Neuron (in vitro differentiated cells): ENCODE measurements around the gene RGMB.

Source experiments
- H2AFZ ChIP-seq: one replicate; pipeline ENCODE4 v1.6.1; 2013; ENCODE audit warnings: low read depth, mild to moderate bottlenecking, inconsistent platforms, low read length, moderate library complexity
- H3K27me3 ChIP-seq: one replicate; pipeline ENCODE4 v1.6.1; 2013; ENCODE audit warnings: low read length; ENCODE audit not compliant: insufficient read depth
- H3K36me3 ChIP-seq: one replicate; pipeline ENCODE4 v1.6.1; 2013; ENCODE audit warnings: low read length; ENCODE audit not compliant: insufficient read depth
- H3K4me1 ChIP-seq: one replicate; pipeline ENCODE4 v1.6.1; 2013; ENCODE audit warnings: low read length; ENCODE audit not compliant: insufficient read depth
- H3K4me3 ChIP-seq: 2 replicates; pipeline ENCODE4 v1.5.1; 2013; ENCODE audit warnings: mild to moderate bottlenecking, low read length, moderate library complexity
- H3K9me3 ChIP-seq: one replicate; pipeline ENCODE4 v1.6.1; 2013; ENCODE audit warnings: low read length

Gene RGMB

DNA sequence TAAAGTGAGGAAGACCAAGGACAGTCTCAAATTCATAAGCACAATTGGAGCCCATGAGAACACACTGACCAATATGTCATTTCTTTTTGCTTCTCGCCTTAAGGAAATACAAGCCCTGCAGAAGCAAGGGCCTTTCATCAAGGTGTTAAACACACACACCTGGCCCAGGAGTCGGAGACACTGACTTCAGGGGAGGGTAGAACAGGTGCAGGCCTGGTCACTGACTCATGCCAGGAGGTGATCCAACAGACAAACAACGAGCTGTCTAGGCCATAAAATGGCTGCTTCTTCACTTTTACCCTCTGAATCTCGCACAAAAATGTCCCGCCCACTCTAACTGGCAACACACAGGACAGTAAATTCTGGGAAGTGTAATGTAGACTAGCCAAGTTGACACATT, 62.7 kb downstream of the RGMB start:
- H3K27me3 ChIP-seq, result no peaks in the 10 kb centered on the region
- no peaks in the 10 kb centered on the region for H3K9me3 ChIP-seq
- H3K4me1 ChIP-seq, result no peaks in the 10 kb centered on the region
- H2AFZ ChIP-seq, result no peak overlapping the region
- H3K4me3 ChIP-seq, result no peak overlapping the region
- H3K36me3 ChIP-seq, result no peaks in the 10 kb centered on the region

DNA sequence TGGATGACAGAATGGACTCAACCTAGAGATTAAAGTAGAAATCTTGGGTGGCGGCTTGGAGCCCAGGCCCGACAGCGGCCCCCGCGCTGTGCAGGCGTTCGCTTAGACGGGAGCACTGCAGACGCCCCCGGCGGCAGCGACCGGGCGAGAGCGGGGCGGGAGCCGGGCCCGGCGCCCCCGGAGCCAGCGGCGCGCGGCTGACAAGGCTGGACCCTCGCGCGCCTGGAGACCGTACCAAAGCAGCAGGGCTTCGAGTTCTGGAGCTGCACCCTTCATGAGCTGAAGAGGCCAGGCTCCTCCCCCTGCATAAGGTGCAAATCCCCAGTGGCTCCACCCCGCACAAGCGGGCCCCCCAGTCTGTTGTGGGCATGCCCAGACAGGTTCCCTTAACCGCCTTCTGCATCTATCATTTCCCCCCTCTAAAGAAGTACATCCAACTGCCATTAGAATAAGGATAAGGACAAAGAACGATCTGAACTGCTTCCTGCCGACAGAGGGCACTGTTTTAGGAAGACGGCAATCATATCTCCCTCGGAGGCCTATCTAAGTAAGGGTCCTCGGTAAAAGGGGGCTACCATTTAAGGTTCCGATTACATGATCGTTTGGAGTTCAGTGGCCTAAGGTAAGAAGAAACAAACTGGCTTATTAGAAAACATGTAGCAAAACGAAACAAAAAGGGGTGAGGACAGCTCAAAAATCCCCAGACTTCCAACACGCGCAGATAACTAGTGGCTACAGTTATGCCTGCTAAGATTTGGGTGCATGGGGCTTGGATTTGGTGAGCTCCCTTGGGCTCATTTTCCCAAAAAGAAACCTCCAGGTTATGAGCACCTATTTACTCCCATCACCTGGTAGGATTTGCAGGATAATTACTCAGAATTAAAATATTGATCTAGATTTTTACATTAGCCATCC, 66.3 kb downstream of the RGMB start:
- Histone ChIP-seq H3K4me3 (no peak overlapping the region), H3K27me3 (no peaks in the 10 kb centered on the region), H2AFZ (no peak overlapping the region), H3K9me3 (peaks cover 6% of the 10 kb centered on the region), H3K4me1 (no peaks in the 10 kb centered on the region), H3K36me3 (no peaks in the 10 kb centered on the region)

GRCh38 chr5:98840946-98841345, 67.5 kb downstream of the RGMB start:
- peaks cover 11% of the 10 kb centered on the region for H3K9me3 ChIP-seq
- H3K27me3 ChIP-seq, result no peaks in the 10 kb centered on the region
- H3K4me3 ChIP-seq, result no peak overlapping the region

DNA sequence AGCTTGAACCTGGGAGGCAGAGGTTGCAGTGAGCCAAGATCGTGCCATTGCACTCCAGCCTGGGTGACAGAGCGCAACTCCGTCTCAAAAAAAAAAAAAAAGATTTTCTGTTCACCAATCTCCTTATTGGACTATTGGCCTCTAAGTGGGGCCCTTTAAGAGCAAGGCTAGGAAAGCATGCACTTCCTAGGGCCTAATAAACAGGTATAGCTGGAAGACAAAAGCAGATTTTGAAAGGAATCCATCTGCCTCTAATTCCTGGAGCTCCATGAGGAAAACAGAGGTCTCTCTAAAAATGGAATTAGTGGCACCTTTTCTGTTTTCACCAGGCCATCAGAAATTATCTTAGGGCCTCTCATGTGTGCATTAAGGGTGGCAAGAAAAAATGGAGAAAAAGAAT, 70.0 kb downstream of the RGMB start:
- Histone ChIP-seq H3K4me1 (no peaks in the 10 kb centered on the region), H3K27me3 (no peaks in the 10 kb centered on the region), H3K36me3 (no peaks in the 10 kb centered on the region), H2AFZ (no peak overlapping the region), H3K9me3 (peaks cover 11% of the 10 kb centered on the region), H3K4me3 (no peak overlapping the region)

More at GRCh38 chr5:98840946-98841345, 67.5 kb downstream of the RGMB start:
- Histone ChIP-seq H3K36me3 (no peaks in the 10 kb centered on the region), H3K4me1 (no peaks in the 10 kb centered on the region), H2AFZ (no peak overlapping the region)

DNA sequence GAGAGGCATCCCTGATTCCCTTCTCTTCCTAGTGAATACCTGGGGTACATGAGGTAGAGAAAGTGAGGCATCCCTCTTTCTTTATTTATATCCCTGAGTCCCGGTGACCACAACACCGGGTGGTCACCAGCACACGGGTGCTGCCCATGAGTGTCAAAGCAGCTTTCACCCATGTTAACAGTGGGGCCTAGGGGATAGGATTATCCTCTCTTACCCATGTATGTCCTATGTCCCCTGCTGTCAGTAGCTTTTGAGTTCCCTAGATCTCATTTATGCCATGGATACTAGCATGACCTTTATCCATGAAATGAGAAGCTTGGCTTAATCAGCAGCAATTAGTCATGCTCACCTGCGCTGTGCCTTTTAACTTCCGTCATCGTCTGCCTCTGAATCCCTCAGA, 71.4 kb downstream of the RGMB start:
- H2AFZ ChIP-seq, result no peak overlapping the region
- peaks cover 11% of the 10 kb centered on the region for H3K9me3 ChIP-seq
- no peaks in the 10 kb centered on the region for H3K27me3 ChIP-seq
- H3K4me3 ChIP-seq, result no peak overlapping the region
- no peaks in the 10 kb centered on the region for H3K4me1 ChIP-seq
- H3K36me3 ChIP-seq, result no peaks in the 10 kb centered on the region

DNA sequence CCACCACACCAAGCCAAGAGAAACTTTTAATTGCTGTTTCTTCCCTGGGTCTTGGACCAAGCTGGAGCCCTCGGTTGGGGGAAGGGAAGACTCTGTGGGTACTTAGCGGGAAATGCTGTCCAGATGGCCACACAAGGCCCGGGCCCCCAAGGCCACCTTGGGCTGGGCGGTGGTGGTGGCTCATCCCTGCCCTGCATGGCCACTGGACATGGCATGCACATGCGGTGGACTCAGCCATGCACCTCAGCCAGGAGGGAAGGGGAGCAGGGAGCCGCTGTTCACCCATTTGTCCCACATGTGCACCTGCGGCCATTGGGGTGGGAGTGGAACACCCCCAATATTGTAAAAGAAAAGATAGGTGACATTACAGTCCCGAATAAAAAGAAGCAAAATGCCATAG, 72.4 kb downstream of the RGMB start:
- Histone ChIP-seq H3K9me3 (peaks cover 11% of the 10 kb centered on the region), H2AFZ (no peak overlapping the region), H3K4me3 (no peak overlapping the region), H3K4me1 (no peaks in the 10 kb centered on the region), H3K27me3 (no peaks in the 10 kb centered on the region), H3K36me3 (no peaks in the 10 kb centered on the region)
